GM18519 (cell line): ENCODE results near the gene CA5A.
"Not testable (repeated sequence)": the region's sequence is repeated elsewhere in the genome, so short reads cannot be mapped to it uniquely, and the experiment has no call there.

ENCODE experiments used
- ATAC-seq: cut with Tn5 transposase; IDR thresholded peaks from one replicate; pipeline ENCODE4 v1.9.1; 2021; ENCODE audit warnings: mild to moderate bottlenecking, moderate library complexity; ENCODE audit not compliant: unreplicated experiment, low FRiP score

CA5A gene

GRCh38 chr16:87949071-87949744 is 12.9 kb upstream of the CA5A start:
- no peak for ATAC-seq

- ATAC-seq: no peak
These were observed 12.4 kb upstream of the CA5A start for GRCh38 chr16:87948735-87949070.

GRCh38 chr16:87948119-87948545 is 11.8 kb upstream of the CA5A start:
- no peak for ATAC-seq

GRCh38 chr16:87947356-87948118 is 11.2 kb upstream of the CA5A start:
- ATAC-seq: no peak

DNA sequence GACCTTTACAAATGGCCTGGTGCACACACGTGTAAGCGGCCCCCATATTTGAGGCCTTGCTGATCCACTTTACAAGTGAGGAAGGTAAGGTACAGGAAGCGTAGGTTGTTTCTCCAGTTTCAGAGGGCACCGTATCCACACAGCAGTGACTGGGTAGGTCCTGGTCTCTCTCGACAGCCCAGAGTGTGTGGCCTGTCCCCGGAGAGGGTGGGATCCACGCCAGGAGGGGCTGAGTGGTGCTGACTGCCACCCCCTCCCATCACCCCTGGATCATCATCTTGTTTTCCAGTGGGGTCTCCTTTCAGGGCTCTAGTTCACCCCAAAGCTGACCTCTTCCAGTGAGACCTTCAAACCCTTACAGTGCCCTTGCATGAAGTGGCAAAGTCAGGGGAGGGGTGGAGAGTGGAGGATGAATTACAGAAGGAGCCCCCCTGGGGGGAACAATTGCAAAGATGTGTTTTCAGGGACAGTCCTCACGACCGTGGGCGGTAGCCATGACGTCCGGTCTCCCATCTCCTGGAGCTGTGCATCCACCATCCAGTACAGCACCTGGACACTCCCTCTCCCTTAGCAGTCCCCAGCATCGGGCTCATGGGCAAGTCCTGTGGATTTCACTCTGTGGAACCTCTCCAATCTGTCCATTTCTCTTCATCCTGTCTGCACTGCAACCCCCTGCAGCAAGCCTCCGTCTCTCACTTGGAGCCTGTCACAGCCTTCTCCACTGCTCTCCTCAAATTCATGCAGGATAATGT is 10.4 kb upstream of the CA5A start:
- no peak for ATAC-seq

DNA sequence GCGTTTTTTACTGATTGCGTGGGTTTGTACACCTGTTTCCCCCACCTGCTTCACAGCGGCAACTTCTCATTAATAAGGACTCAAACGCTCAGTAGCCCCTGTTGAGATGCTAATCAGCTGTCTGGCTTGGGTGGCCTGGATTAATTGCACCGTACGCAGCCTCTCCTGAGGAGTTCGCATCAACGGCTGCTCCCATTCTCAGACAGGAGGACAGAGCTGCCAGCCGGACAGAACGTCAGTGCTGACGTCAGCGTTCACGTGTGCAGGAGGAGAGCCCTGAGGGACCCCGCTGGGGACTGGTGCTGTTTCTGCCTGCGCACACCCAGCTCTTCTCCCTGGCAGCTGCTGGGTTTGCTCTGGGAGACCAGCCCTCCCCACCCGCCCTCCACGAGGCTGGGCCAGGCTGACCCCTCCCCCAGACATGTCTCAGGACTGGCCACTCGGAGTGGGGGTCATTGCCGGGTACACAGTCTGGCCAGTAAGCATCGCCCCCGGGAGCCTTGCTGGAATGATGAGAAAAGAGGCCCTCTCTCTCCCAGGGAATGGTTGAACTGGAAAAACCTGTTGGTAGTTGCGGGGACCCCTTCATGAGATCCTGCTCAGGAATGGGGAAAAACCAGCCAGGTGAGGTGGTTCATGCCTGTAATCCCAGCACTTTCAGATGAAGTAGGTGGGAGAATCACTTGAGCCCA is 9.2 kb upstream of the CA5A start:
- ATAC-seq: no peak

DNA sequence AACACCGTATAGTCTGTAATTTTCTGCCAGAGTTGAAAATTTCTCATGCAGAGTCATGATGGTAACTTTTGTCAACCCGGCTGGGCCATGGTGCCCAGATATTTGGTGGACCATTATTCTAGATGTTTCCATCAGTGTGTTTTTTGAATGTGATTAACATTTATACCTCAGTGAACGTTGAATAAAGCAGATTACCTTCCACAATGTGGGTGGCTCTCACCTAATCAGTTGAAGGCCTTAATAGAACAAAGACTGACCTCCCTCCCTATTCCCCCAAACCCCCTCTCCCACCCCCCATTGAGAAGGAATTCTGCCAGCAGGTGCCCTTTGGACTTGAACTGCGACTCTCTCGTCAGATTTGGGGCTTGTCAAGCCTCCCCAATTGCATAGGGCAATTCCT is 6.4 kb upstream of the CA5A start:
- no peak for ATAC-seq

DNA sequence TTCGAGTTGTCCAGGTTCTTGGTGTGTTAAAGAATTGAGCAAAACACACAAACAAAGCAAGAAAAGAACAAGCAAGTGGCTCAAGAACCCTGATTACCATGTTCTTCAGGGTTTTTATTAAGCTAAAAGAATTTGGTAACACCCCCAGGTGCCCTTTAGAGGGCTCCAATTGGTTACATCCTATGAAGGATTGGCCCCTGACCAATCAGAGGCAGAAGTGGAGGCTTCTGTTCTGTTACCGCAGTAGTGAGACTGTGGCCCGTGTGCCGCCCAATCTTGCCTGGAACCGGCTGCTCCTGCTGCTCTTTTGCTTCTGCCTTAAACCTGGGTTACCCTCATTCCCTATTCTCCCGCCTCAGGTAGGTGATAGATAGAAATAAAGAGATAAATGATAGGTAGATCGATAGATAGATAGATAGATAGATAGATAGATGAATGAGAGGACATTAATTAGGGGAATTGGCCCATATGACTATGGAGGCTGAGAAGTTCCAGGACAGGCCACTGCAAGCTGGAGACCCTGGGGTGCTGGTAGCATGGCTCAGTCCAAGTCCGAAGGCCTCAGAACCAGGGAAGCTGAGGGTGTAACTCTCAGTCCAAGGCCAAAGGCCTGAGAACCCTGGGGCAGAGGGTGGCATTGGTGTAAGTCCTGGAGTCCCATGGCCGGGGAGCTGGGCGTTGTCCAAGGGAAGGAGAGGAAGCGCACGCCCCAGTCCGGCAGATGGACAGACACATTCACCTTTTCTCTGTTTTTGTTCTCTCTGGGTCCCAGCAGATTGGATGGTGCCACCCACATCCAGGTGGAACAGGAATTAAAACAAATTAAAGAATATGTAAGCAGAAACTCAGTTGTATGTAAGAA is 3.5 kb upstream of the CA5A start:
- ATAC-seq: no peak

GRCh38 chr16:87938412-87938949 is 2.2 kb upstream of the CA5A start:
- ATAC-seq: no peak

- not testable (repeated sequence) for ATAC-seq
These were observed 858 bp upstream of the CA5A start for GRCh38 chr16:87937231-87937542.

- ATAC-seq: not testable (repeated sequence)
These were observed 334 bp downstream of the CA5A start for GRCh38 chr16:87936016-87936374.

GRCh38 chr16:87934752-87935425 is 1.4 kb downstream of the CA5A start:
- not testable (repeated sequence) for ATAC-seq

DNA sequence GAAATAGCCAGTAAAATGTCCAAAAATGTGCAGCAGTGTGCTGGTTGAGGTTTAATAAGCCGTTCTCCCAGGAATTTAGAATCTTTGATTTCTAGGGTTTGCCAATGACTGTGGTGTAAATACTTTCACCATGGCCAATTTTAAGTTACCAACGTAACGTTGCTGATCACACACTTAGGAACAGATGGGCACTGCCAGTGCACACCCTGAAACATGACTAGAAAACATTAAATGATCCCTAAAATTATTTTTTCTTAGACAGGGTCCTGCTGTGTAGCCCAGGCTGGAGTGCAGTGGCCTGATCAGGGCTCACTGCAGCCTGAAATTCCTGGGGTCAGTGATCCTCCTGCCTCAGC is 3.2 kb downstream of the CA5A start:
- ATAC-seq: no peak

- not testable (repeated sequence) for ATAC-seq
These were observed 3.7 kb downstream of the CA5A start for GRCh38 chr16:87932475-87933139.

- ATAC-seq: no peak
These were observed 4.8 kb downstream of the CA5A start for GRCh38 chr16:87931504-87931903.

DNA sequence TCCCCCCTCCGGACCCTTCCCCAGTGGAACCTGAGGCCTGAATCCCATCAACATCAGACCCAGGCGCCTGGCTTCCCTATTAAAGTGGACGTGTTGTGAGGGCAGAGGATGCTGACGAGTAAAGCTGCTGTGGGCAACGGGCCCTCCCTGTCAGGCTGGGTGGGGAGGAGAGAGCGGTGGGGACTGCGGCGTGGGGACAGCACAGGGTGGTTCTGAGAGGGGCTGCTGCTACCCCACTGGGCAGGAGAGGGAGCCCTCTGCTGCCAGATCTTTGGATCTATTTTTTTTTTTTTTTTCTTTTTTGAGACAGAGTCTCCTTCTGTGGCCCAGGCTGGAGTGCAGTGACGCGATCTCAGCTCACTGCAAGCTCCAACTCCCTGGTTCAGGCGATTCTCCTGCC is 5.9 kb downstream of the CA5A start:
- no peak for ATAC-seq

- no peak for ATAC-seq
These were observed 6.3 kb downstream of the CA5A start for GRCh38 chr16:87929986-87930385.

DNA sequence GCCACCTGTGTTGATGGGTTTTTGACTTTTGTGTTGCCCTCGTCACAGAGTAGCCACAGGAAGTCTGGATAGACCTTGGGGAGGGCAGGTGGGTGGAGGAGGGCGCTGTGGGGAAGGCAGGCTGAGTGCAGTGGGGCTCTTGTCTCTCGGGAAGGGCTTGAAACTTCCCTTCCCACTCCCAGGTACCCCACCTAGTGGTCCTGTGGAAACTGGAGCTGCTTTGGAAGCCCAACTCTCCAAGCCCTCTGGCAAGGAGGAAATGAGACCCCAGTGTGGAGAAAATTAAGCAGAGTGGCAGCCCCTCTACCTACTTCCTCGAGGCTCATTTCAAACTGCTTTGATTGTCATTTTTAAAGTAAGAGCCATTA is 9.2 kb downstream of the CA5A start:
- no peak for ATAC-seq
